NCI-H2196 (cell line): Measurements from ENCODE around the gene POLL.

Experiments
- DNase-seq: peaks from one replicate; lab custom pipeline; 2025; ENCODE audit not compliant: unreplicated experiment; lab: John Stamatoyannopoulos, UW

POLL gene

GRCh38 chr10:101573885-101574753, 13.9 kb downstream of the POLL start:
- DNase-seq = no peak

- DNase-seq = no peak
Measured at GRCh38 chr10:101572785-101573184, 15.3 kb downstream of the POLL start.

DNA sequence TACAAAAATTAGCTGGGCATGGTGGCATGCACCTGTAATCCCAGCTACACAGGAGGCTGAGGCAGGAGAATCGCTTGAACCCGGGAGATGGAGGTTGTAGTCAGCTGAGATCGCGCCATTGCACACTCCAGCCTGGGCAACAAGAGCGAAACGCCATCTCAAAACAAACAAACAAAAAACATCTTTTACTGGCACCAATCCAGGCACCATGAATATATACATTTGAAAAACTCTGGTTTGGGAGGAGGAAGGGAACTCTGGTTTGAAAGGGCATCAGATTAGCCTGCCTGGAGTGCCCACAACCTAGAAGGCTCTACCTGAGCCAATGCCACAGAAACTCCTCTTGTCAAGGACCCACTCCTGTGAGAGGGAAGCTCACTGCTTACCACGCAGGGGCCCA, 15.9 kb downstream of the POLL start:
- no peak for DNase-seq

- no peak for DNase-seq
Measured at GRCh38 chr10:101571271-101571925, 16.7 kb downstream of the POLL start.

DNA sequence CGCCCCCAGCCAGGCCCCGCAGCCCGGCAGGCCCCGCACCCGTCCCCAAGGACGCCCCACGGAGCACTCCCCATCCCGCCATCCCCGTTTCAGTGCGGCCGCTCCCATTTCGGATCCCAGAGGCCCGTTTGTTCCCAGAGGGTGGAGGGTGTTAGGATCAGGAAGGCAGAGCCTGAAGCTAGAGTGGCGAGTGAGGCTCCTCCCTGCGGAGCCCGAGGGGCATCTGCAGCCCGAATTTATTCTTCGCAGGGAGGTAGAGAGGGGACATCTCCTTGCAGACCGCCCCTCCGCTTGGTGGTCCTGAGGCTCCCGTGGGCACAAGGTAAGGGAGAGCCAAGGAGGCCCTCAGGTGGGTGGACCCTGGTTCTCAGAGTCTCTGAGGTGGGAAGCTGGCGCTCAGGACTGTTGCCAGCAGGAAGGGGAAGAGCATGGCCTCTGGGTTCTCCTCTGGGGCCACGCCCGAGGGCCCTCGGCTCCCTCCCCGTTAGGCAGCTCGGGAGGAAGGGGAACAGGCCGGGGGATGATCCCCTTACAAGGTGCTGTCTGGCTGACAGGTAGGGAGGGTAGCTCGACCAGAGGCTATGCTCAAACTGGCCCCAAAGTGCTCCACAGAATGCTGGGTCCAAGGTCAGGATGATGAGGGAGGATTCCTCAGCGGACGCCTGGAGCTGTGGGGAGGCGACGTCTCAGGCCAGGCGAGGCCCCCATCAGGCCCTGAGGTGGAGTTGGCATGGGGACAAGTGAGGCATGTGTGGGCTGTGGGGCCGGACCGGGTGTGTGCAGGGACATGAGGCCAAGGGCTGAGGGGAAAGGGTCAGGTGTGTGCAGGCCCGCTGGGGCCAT, 17.4 kb downstream of the POLL start:
- DNase-seq = no peak

GRCh38 chr10:101569622-101570427, 18.2 kb downstream of the POLL start:
- peak; percentile 48 for DNase-seq

- DNase-seq = no peak
Measured at GRCh38 chr10:101569323-101569621, 18.8 kb downstream of the POLL start.

GRCh38 chr10:101568054-101568745, 19.9 kb downstream of the POLL start:
- DNase-seq = no peak

DNA sequence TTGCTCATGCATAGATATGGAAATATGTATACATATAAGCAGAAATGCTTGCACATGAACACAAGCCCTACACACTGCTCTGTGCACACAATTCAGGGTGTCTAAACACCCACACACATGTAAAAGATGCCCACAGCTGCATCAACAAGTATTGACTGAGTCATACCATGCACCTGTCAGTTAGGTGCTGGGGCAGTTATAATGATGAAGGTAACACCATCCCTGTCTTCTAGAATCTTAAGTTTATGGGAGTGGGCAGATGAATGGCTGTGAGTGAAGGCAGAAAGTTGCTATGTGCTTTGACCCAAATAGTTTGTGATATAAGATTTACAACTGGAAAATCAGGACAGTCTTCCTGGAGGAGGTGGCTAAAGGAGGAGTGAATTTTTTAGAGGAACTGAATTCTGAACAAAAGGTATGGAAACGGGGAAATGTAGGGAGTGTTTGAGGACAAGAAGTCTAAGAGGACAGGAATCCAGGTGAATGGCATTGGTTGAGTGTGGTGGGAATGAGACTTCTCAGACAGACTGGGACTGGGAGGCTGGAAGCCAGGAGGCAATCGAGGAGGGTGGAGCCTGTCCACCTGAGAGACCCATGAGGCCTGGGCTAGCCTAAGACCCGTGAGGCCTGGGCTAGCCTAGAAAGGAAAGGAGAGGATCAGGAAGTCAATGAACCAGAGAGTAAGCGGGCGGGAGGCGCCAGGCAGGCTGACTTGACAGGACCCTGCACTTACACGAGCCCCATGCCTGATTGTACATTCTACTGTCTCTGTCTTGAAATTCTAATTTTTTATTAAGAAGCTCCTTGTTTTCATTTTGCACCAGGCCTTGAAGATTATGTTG, 20.7 kb downstream of the POLL start:
- DNase-seq = no peak

- DNase-seq = no peak
Measured at GRCh38 chr10:101566333-101567164, 21.5 kb downstream of the POLL start.

- DNase-seq = no peak
Measured at GRCh38 chr10:101565936-101566332, 22.1 kb downstream of the POLL start.

GRCh38 chr10:101565370-101565900, 22.6 kb downstream of the POLL start:
- DNase-seq = no peak

DNA sequence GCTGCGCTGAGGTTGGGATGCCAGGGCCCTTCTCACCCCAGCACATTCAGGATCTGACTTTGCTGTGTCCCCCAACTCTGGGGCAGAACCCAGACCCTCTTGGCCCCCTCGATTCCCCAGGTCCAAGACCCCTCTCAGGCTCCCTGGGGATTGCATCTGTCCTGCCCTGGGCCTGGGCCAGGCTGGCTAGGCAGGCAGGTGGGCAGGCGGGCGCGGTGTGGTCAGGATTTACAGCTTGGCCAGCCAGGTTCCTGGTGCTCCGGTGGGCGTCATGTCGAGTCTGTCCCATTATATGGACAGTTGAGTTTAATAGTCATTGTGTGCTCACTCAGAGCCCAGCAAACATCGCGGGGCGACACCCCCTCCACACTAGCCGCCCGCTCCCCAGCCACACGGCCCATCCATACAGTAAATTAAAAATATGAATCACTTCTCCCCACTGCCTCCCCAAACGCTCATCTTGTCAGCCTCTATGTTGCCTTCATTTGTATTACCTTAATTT, 23.5 kb downstream of the POLL start:
- no peak for DNase-seq

- no peak for DNase-seq
Measured at GRCh38 chr10:101563497-101564040, 24.5 kb downstream of the POLL start.

- DNase-seq = no peak
Measured at GRCh38 chr10:101563007-101563406, 25.1 kb downstream of the POLL start.

GRCh38 chr10:101562231-101562630, 25.8 kb downstream of the POLL start:
- no peak for DNase-seq

GRCh38 chr10:101561068-101561915, 26.8 kb downstream of the POLL start:
- no peak for DNase-seq
